Cardiac septum (tissue), 1 donor: ENCODE measurements around the gene TAB3. TPM values are rescaled to one million over a fixed set of nuclear protein-coding genes. Genes with fewer than 3 reads are reported as not detected.

Experiments used
- DNase-seq: peaks from one replicate; pipeline ENCODE4 v3.0.0-alpha.2; 2020; ENCODE audit warnings: low spot score
- intact Hi-C: fragments of 100-400 bp; cut with DNase I; formaldehyde crosslinking; loops from one replicate; pipeline ENCODE4 v1.14.0; 2022
- long read RNA-seq: library from polyadenylated mRNA; unstranded; transcript quantifications from one replicate; pipeline ENCODE4 v2.0.0, GENCODE V29; 2021
- total RNA-seq: library from RNA; stranded (reverse); fragmentation: NEBNext Ultra II Directional; extraction: Animal tissue kit (Norgen Biotek cat#: 25700); gene quantifications from one replicate; pipeline ENCODE4 v1.2.1, GENCODE V29; 2021
- donor health status: DM: no; HTN: no; CAD: no.

TAB3 gene
- 16.1 TPM for total RNA-seq
- long read RNA-seq, partial matches to known transcripts, result 0 of 4 reads
- long read RNA-seq, other reads (novel, unspliced or antisense), result 4 of 4 reads

- intact Hi-C loops, result no loop called here
- DNase-seq, result peak; percentile 96
Measured at GRCh38 chrX:30889147-30890140, at the start of gene TAB3. Gene TAB3 (minus strand): TSS chrX:30889254. CDS start chrX:30859588, 29,666 bp downstream.

GRCh38 chrX:30938295-30938694 is 49.2 kb upstream of the TAB3 start:
- intact Hi-C loops, result no loop called here
- no peak for DNase-seq

GRCh38 chrX:30935985-30936384 is 46.9 kb upstream of the TAB3 start:
- intact Hi-C loops, result no loop called here
- no peak for DNase-seq

GRCh38 chrX:30931920-30932319 is 42.9 kb upstream of the TAB3 start:
- intact Hi-C loops, result no loop called here
- no peak for DNase-seq

- no peak for DNase-seq
- intact Hi-C loops, result no loop called here
Measured at GRCh38 chrX:30930679-30931078, 41.6 kb upstream of the TAB3 start.

GRCh38 chrX:30930143-30930542 is 41.1 kb upstream of the TAB3 start:
- intact Hi-C loops, result no loop called here
- no peak for DNase-seq

- DNase-seq, result no peak
- intact Hi-C loops, result no loop called here
Measured at GRCh38 chrX:30920271-30920670, 31.2 kb upstream of the TAB3 start.

- intact Hi-C loops, result no loop called here
- no peak for DNase-seq
Measured at GRCh38 chrX:30918480-30918879, 29.4 kb upstream of the TAB3 start.

- intact Hi-C loops, result no loop called here
- DNase-seq, result no peak
Measured at GRCh38 chrX:30913492-30913891, 24.4 kb upstream of the TAB3 start.

- intact Hi-C loops, result no loop called here
- no peak for DNase-seq
Measured at GRCh38 chrX:30910124-30910860, 21.2 kb upstream of the TAB3 start.

- DNase-seq, result no peak
- intact Hi-C loops, result no loop called here
Measured at GRCh38 chrX:30906726-30907125, 17.7 kb upstream of the TAB3 start.

- intact Hi-C loops, result no loop called here
- no peak for DNase-seq
Measured at GRCh38 chrX:30905321-30905720, 16.3 kb upstream of the TAB3 start.

GRCh38 chrX:30904632-30905031 is 15.6 kb upstream of the TAB3 start:
- intact Hi-C loops, result no loop called here
- no peak for DNase-seq

GRCh38 chrX:30904186-30904585 is 15.1 kb upstream of the TAB3 start:
- DNase-seq, result no peak
- intact Hi-C loops, result no loop called here

GRCh38 chrX:30900227-30900626 is 11.2 kb upstream of the TAB3 start:
- intact Hi-C loops, result no loop called here

GRCh38 chrX:30898886-30899285 is 9.8 kb upstream of the TAB3 start:
- intact Hi-C loops, result no loop called here
- DNase-seq, result no peak

More at GRCh38 chrX:30900227-30900626, 11.2 kb upstream of the TAB3 start:
- DNase-seq, result no peak

GRCh38 chrX:30895370-30895769 is 6.3 kb upstream of the TAB3 start:
- DNase-seq, result no peak
- intact Hi-C loops, result no loop called here

GRCh38 chrX:30893206-30893605 is 4.2 kb upstream of the TAB3 start:
- intact Hi-C loops, result no loop called here
- DNase-seq, result no peak

GRCh38 chrX:30892591-30892990 is 3.5 kb upstream of the TAB3 start:
- intact Hi-C loops, result no loop called here

GRCh38 chrX:30888526-30889146 is 418 bp downstream of the TAB3 start:
- intact Hi-C loops, result no loop called here
- DNase-seq, result no peak

More at GRCh38 chrX:30892591-30892990, 3.5 kb upstream of the TAB3 start:
- no peak for DNase-seq
